GM20000 (cell line): Measurements from ENCODE around the gene SASH1.
A peak's percentile ranks its signal among the peaks of the same experiment; 100 is the strongest.

Experiments
- DNase-seq: peaks from one replicate; pipeline ENCODE4 v3.0.0; 2012; ENCODE audit warnings: low spot score
- CTCF ChIP-seq: IDR thresholded peaks from 2 replicates; pipeline ENCODE4 v1.5.1; 2012; ENCODE audit warnings: mild to moderate bottlenecking, control low read depth; ENCODE audit errors: extremely low read depth, missing control alignments

Gene SASH1

GRCh38 chr6:148556410-148556809, 213.8 kb downstream of the SASH1 start:
- DNase-seq: no peak
- TF ChIP-seq CTCF: no peak

DNA sequence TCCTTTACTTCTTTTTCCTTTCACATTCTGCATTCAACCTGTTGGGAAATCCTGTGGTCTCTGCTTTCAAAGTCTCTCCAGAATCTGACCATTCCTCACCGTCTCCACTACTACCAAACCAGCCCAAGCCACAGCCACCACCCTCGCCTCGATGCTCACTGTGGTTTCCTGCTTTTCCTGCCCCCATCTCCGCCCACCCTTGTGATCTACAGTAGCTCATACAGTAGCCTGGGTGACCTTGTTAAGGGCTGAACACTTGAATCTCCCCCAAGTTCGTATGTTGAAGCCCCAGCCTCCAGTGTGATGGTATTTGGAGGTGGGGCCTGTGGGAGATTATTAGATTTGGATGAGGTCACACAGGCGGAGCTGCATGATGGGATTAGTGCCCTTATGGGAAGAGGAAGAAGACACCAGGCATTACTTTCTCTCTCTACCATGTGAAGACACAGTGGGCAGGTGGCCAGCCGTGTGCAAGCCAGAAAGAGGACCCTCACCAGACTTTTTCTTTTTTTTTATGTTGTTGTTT, 215.2 kb downstream of the SASH1 start:
- no peak for TF ChIP-seq CTCF
- DNase-seq: no peak

GRCh38 chr6:148559848-148560433, 217.3 kb downstream of the SASH1 start:
- peak; percentile 99 for TF ChIP-seq CTCF
- DNase-seq: peak; percentile 87

DNA sequence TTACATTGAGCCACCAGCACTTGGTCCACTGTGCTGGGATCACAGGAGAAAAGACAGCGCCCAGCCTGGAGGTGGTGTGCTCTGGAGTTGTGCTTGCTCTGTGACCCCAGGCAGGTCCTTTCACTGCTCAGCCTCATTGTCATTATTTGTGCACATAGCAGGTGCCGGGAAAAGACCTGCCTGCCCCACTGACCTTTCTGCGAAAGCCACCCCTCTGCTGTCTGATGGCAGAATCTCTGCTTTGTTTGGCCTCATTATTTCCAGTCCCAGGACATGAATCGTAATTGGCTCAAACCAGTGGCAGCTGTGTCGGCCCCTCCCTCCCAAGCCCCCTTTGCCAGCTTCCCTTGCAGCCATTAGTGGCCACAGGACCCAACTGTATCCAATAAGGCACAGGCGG, 219.0 kb downstream of the SASH1 start:
- TF ChIP-seq CTCF: no peak
- DNase-seq: no peak

GRCh38 chr6:148563066-148563465, 220.4 kb downstream of the SASH1 start:
- DNase-seq: no peak
- no peak for TF ChIP-seq CTCF

DNA sequence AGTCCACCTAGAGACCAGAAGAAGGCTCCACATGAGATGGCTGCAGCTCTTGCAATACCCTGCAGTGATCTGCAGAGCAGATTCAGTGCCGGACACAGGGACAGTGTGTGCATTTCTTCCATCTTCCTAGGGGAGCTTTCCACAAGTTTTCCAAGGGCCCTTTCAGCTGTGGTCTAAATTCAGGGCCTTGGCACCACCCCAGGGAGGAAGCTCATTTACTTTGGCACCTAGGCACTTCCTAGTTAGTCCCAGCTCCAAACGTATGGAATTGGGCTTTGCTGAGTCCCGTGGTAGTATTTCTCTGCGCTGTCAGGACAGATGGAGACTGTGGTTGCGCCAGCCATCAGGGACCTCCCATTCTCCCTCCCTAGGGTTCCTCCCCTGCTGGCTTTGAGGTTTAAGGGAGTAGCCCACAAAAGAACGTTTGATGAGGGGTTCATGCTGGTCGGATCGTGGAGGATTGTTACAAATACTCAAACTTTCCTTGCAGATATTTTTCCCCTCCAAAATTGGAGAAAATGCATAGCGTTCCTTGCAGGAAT, 221.9 kb downstream of the SASH1 start:
- no peak for DNase-seq
- TF ChIP-seq CTCF: no peak

- DNase-seq: no peak
- TF ChIP-seq CTCF: no peak
Measured at GRCh38 chr6:148565321-148565926, 222.8 kb downstream of the SASH1 start.
